CD4-positive, alpha-beta T cell (primary cell): ENCODE measurements around the gene LPP. TPM values are rescaled to one million over a fixed set of nuclear protein-coding genes. Genes with fewer than 3 reads are reported as not detected.

Experiments
- ATAC-seq: fragments of 200-7000 bp; cut with Tn5 transposase; one replicate; pipeline ENCODE4 v1.10.0; 2022; ENCODE audit warnings: mild to moderate bottlenecking; ENCODE audit not compliant: poor library complexity
- CTCF ChIA-PET: fragments of 350-600 bp; sonication (Branson Sonifier 250); formaldehyde crosslinking; loops from one replicate; lab custom pipeline; 2021; ENCODE audit warnings: antibody characterized with exemption, inconsistent platforms; lab: Charles Lee
- POLR2A ChIA-PET: fragments of 350-600 bp; sonication (Branson Sonifier 250); formaldehyde crosslinking; loops from one replicate; lab custom pipeline; 2021; ENCODE audit warnings: antibody characterized with exemption, inconsistent platforms; lab: Charles Lee
- DNase-seq, 14 experiments: peaks; one replicate each; pipeline ENCODE4 v3.0.0-alpha.2; 2013 to 2020; ENCODE audit warnings: mixed read lengths in 2 of 14
- H3K27ac ChIP-seq, 2 donors: one replicate each; pipeline versions ENCODE4 v1.5.1 to v1.7.0; 2013; ENCODE audit warnings: low read length in 2 of 2, low read depth in 1 of 2, mild to moderate bottlenecking in 1 of 2
- H3K27me3 ChIP-seq, 2 experiments: 1 replicate in 1 of 2; 2 replicates in 1 of 2; pipeline versions ENCODE4 v1.6.1 to v1.7.0; 2013; ENCODE audit warnings: low read length in 2 of 2, control low read depth in 1 of 2, mild to moderate bottlenecking in 1 of 2, moderate library complexity in 1 of 2; ENCODE audit not compliant: insufficient read depth in 2 of 2, control insufficient read depth in 1 of 2
- H3K36me3 ChIP-seq: one replicate; pipeline ENCODE4 v1.6.1; 2013; ENCODE audit warnings: low read length, control low read depth; ENCODE audit not compliant: insufficient read depth
- H3K4me1 ChIP-seq: one replicate; pipeline ENCODE4 v1.6.1; 2013; ENCODE audit warnings: low read length, control low read depth; ENCODE audit not compliant: insufficient read depth
- H3K4me3 ChIP-seq: one replicate; pipeline ENCODE4 v1.5.1; 2013; ENCODE audit warnings: mild to moderate bottlenecking, low read length, moderate library complexity
- H3K9me3 ChIP-seq, 2 experiments: 1 replicate in 1 of 2; 2 replicates in 1 of 2; pipeline versions ENCODE4 v1.6.1 to v1.7.0; 2013; ENCODE audit warnings: low read length in 2 of 2, mild to moderate bottlenecking in 2 of 2, control low read depth in 1 of 2, moderate library complexity in 1 of 2; ENCODE audit not compliant: control insufficient read depth in 1 of 2, insufficient read depth in 1 of 2
- H3K27ac Mint-ChIP-seq: one replicate; pipeline ENCODE4 v1.8.0; 2020; ENCODE audit warnings: mixed read lengths
- H3K27me3 Mint-ChIP-seq: one replicate; pipeline ENCODE4 v1.8.0; 2021; ENCODE audit warnings: mixed read lengths
- H3K36me3 Mint-ChIP-seq: one replicate; pipeline ENCODE4 v1.8.0; 2021; ENCODE audit warnings: low read depth, mixed read lengths
- H3K4me1 Mint-ChIP-seq: one replicate; pipeline ENCODE4 v1.8.0; 2021; ENCODE audit warnings: low read depth, mixed read lengths
- H3K4me3 Mint-ChIP-seq: one replicate; pipeline ENCODE4 v1.8.0; 2020; ENCODE audit warnings: mild to moderate bottlenecking, mixed read lengths
- H3K9me3 Mint-ChIP-seq: one replicate; pipeline ENCODE4 v1.8.0; 2020; ENCODE audit warnings: mixed read lengths
- CTCF ChIP-seq: fragments of 200-600 bp; IDR thresholded peaks from one replicate; pipeline ENCODE4 v1.8.0; 2022; ENCODE audit warnings: antibody characterized with exemption, mild to moderate bottlenecking
- intact Hi-C, 2 experiments: fragments of 100-400 bp; cut with DNase I in 1 of 2; cut with micrococcal nuclease in 1 of 2; formaldehyde crosslinking; loops; one replicate each; pipeline versions ENCODE4 v1.15.1 to v1.9.0; 2023 to 2025; cut with DNase I, micrococcal nuclease
- total RNA-seq, 174 experiments: library from RNA in 2 of 174; stranded (reverse) in 2 of 174; gene quantifications; one replicate each; pipeline ENCODE4 v1.2.3 and lab custom pipeline; 2021 to 2026

LPP gene
- total RNA-seq, 2 experiments from 2014 or later: 45.6 to 45.9 TPM

GRCh38 chr3:188417271-188417696 lies 263.3 kb downstream of the LPP start:
- TF ChIP-seq CTCF: no peak
- Mint-ChIP-seq H3K4me3 (no peak overlapping the region), H3K9me3 (no peaks in the 10 kb centered on the region), H3K4me1 (peaks cover 10% of the 10 kb centered on the region), H3K36me3 (peaks cover 13% of the 10 kb centered on the region), H3K27me3 (no peaks in the 10 kb centered on the region), H3K27ac (no peak overlapping the region)
- Histone ChIP-seq H3K27me3 (no peaks in the 10 kb centered on the region), H3K36me3 (peaks cover 4% of the 10 kb centered on the region), H3K4me3 (no peak overlapping the region), H3K27ac (no peak overlapping the region), H3K4me1 (no peaks in the 10 kb centered on the region), H3K9me3 (no peaks in the 10 kb centered on the region)
- ChIA-PET POLR2A (no interaction called here), CTCF (no interaction called here)
- DNase-seq (no peak), ATAC-seq (no peak)
- intact Hi-C loops: no loop called here

- Histone ChIP-seq H3K36me3 (peaks cover 4% of the 10 kb centered on the region), H3K4me1 (no peaks in the 10 kb centered on the region), H3K9me3 (no peaks in the 10 kb centered on the region), H3K27me3 (no peaks in the 10 kb centered on the region), H3K27ac (no peak overlapping the region), H3K4me3 (no peak overlapping the region)
- intact Hi-C loops: no loop called here
- Mint-ChIP-seq H3K9me3 (no peaks in the 10 kb centered on the region), H3K4me3 (no peak overlapping the region), H3K36me3 (peaks cover 13% of the 10 kb centered on the region), H3K4me1 (peaks cover 10% of the 10 kb centered on the region), H3K27ac (no peak overlapping the region), H3K27me3 (no peaks in the 10 kb centered on the region)
- POLR2A ChIA-PET: no interaction called here
- ATAC-seq (no peak), DNase-seq (no peak)
- CTCF ChIA-PET: no interaction called here
- TF ChIP-seq CTCF: no peak
These were observed 263.8 kb downstream of the LPP start for GRCh38 chr3:188417766-188418165.

- H3K4me1 ChIP-seq: no peaks in the 10 kb centered on the region
- DNase-seq: no peak
- no peaks in the 10 kb centered on the region for H3K9me3 ChIP-seq
- Mint-ChIP-seq H3K27ac (no peak overlapping the region), H3K36me3 (peaks cover 41% of the 10 kb centered on the region), H3K9me3 (no peaks in the 10 kb centered on the region), H3K27me3 (no peaks in the 10 kb centered on the region), H3K4me3 (no peak overlapping the region), H3K4me1 (peaks cover 10% of the 10 kb centered on the region)
- H3K4me3 ChIP-seq: no peak overlapping the region
- no peaks in the 10 kb centered on the region for H3K27me3 ChIP-seq
- ChIA-PET CTCF (no interaction called here), POLR2A (interaction anchor here (0.7 kb wide), 1 partner anchor 682 kb away, joined by 3 read pairs; no protein-coding TSS in a partner anchor)
- no peak overlapping the region for H3K27ac ChIP-seq
- ATAC-seq: no peak
- H3K36me3 ChIP-seq: no peaks in the 10 kb centered on the region
- intact Hi-C loops: no loop called here
- TF ChIP-seq CTCF: no peak
These were observed 267.3 kb downstream of the LPP start for GRCh38 chr3:188421151-188421821.
